Neural crest cell (in vitro differentiated cells): ENCODE measurements around the gene CRABP1. TPM values are rescaled to one million over a fixed set of nuclear protein-coding genes. Genes with fewer than 3 reads are reported as not detected.
"Not testable (repeated sequence)": the region's sequence is repeated elsewhere in the genome, so short reads cannot be mapped to it uniquely, and the experiment has no call there.

Experiments
- DNase-seq: peaks from one replicate; pipeline ENCODE4 v3.0.0; 2021; ENCODE audit warnings: low read depth, mixed read lengths, low spot score
- H3K27ac Mint-ChIP-seq: one replicate; pipeline ENCODE4 v1.8.0; 2021; ENCODE audit warnings: mild to moderate bottlenecking, mixed read lengths; ENCODE audit not compliant: unreplicated experiment
- H3K27me3 Mint-ChIP-seq: 2 replicates; pipeline ENCODE4 v1.8.0; 2021; ENCODE audit warnings: low read depth, mild to moderate bottlenecking, mixed read lengths
- H3K36me3 Mint-ChIP-seq: 2 replicates; pipeline ENCODE4 v1.8.0; 2021; ENCODE audit warnings: low read depth, mild to moderate bottlenecking, mixed read lengths
- H3K4me1 Mint-ChIP-seq: 2 replicates; pipeline ENCODE4 v1.8.0; 2021; ENCODE audit warnings: mixed read lengths
- H3K4me3 Mint-ChIP-seq: one replicate; pipeline ENCODE4 v1.8.0; 2021; ENCODE audit warnings: mild to moderate bottlenecking, mixed read lengths
- H3K9me3 Mint-ChIP-seq: 2 replicates; pipeline ENCODE4 v1.8.0; 2021; ENCODE audit warnings: mixed read lengths
- CTCF ChIP-seq: fragments of 200-600 bp; sonication (generic); conservative IDR thresholded peaks from 2 replicates; pipeline ENCODE4 v1.5.0; 2021; ENCODE audit warnings: antibody characterized with exemption, mild to moderate bottlenecking
- total RNA-seq: library from RNA; stranded (reverse); gene quantifications from 2 replicates; pipeline ENCODE4 v1.2.1, GENCODE V29; 2021

Gene CRABP1
- total RNA-seq, 1 donor from 2014 or later: 803 TPM

- TF ChIP-seq CTCF: no peak
- H3K36me3 Mint-ChIP-seq: no peaks in the 10 kb centered on the region
- no peak for DNase-seq
- H3K4me1 Mint-ChIP-seq: peaks cover 9% of the 10 kb centered on the region
- no peaks in the 10 kb centered on the region for H3K27me3 Mint-ChIP-seq
- H3K9me3 Mint-ChIP-seq: no peaks in the 10 kb centered on the region
- no peak overlapping the region for H3K4me3 Mint-ChIP-seq
- no peak overlapping the region for H3K27ac Mint-ChIP-seq
Observed at GRCh38 chr15:78369161-78369560, 29.0 kb downstream of the CRABP1 start.

DNA sequence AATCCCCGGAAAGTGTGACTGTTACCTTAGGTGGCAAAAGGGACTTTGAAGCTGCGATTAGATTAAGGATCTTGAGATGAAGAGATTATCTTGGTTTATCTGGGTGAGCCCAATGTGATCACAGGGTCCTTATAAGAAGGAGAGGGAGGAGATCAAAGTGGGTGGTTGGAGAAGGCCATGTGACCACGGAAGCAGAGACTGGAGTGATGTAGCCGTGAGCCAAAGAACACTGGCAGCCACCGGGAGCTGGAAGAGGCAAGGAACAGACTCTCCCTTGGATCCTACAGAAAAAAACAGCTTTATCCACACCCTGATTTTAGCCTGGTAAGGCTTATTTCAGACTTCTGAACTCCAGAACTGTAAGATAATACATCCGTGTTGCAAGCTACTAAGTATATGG is 29.9 kb downstream of the CRABP1 start:
- no peak overlapping the region for H3K4me3 Mint-ChIP-seq
- TF ChIP-seq CTCF: no peak
- no peak overlapping the region for H3K27ac Mint-ChIP-seq
- peaks cover 5% of the 10 kb centered on the region for H3K9me3 Mint-ChIP-seq
- H3K27me3 Mint-ChIP-seq: no peaks in the 10 kb centered on the region
- DNase-seq: no peak
- H3K4me1 Mint-ChIP-seq: peaks cover 9% of the 10 kb centered on the region
- no peaks in the 10 kb centered on the region for H3K36me3 Mint-ChIP-seq

- Mint-ChIP-seq H3K4me3 (no peak overlapping the region), H3K9me3 (peaks cover 5% of the 10 kb centered on the region), H3K27ac (no peak overlapping the region), H3K4me1 (peaks cover 9% of the 10 kb centered on the region), H3K27me3 (peaks cover 2% of the 10 kb centered on the region), H3K36me3 (no peaks in the 10 kb centered on the region)
- no peak for DNase-seq
- no peak for TF ChIP-seq CTCF
Observed at GRCh38 chr15:78372880-78373279, 32.7 kb downstream of the CRABP1 start.

GRCh38 chr15:78374436-78375393 is 34.6 kb downstream of the CRABP1 start:
- H3K4me1 Mint-ChIP-seq: no peaks in the 10 kb centered on the region
- H3K27me3 Mint-ChIP-seq: peaks cover 5% of the 10 kb centered on the region
- no peak for TF ChIP-seq CTCF
- no peak overlapping the region for H3K27ac Mint-ChIP-seq
- no peak for DNase-seq
- H3K4me3 Mint-ChIP-seq: no peak overlapping the region
- H3K9me3 Mint-ChIP-seq: peaks cover 5% of the 10 kb centered on the region
- no peaks in the 10 kb centered on the region for H3K36me3 Mint-ChIP-seq

DNA sequence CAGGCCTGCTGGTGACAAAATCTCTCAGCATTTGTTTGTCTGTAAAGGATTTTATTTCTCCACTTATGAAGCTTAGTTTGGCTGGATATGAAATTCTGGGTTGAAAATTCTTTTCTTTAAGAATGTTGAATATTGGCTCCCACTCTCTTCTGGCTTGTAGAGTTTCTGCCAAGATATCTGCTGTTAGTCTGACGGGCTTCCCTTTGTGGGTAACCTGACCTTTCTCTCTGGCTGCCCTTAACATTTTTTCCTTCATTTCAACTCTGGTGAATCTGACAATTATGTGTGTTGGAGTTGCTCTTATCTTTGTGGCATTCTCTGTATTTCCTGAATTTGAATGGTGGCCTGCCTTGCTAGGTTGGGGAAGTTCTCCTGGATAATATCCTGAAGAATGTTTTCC is 40.0 kb downstream of the CRABP1 start:
- not testable (repeated sequence) for H3K9me3 Mint-ChIP-seq, H3K27ac Mint-ChIP-seq, H3K36me3 Mint-ChIP-seq, H3K4me1 Mint-ChIP-seq, DNase-seq, H3K4me3 Mint-ChIP-seq
- peaks cover 12% of the 10 kb centered on the region for H3K27me3 Mint-ChIP-seq
